Measurements from ENCODE around the gene FBXO31. TPM values are rescaled to one million over a fixed set of nuclear protein-coding genes. Genes with fewer than 3 reads are reported as not detected.

Gene FBXO31
- total and polyA plus RNA-seq, 12 donors = 19.2 to 106 (median 65.9) TPM

DNA sequence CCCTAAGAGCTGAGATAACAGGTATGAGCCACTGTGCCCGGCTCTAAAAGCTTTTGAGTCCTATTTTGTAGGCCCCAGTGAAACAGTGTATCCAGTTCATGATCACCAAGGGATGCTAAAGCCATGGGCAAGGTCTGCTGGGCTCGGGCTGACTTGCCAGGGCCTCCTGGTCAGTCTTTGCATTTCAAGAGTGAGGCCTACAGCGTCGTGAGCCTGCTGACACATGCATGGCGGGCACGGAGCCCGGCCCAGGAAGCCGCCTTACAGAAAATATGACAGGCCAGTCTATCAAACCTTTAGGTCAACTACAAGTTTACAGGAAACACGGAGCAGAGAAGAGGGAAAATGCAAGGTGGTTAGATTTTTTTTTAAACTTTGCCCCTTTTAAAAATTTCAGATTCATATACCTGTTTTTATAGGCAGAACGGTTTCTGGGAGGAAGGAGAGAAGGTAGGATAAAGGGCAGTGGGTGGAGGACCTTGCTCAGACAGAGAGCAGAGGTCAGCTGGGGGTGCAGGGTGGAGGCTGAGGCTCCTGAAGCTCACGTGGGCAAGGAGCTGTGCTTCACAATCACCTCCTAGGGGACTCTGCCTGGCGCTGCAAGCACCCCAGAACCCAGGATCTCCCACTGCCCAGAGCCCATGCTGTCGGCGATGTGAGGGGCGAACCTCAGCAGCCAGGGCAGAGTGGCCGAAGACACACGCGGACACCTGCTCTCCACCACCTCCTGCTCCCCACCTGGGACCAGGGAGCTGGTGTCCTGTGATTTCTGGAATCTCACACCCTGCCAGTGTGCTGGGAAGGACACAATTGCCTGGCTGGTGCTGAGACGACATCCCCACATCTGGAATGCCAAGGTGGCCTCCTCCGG, 87.7 kb downstream of the FBXO31 start:
- Histone ChIP-seq H3K27me3 (no peaks in the 10 kb centered on the region), H3K9me3 (replicated peaks in 1 of 3) (no peaks in the 10 kb centered on the region), H3K36me3 (replicated peaks in 1 of 2) (no peaks in the 10 kb centered on the region), H3K27ac (no peak overlapping the region), H3K4me1 (replicated peaks in 1 of 2) (no peaks in the 10 kb centered on the region), H3K4me3 (no peak overlapping the region)
- intact Hi-C loops (cut with DNase I) = no loop called here
- DNase-seq = no peak
- TF ChIP-seq, protein P1, sequence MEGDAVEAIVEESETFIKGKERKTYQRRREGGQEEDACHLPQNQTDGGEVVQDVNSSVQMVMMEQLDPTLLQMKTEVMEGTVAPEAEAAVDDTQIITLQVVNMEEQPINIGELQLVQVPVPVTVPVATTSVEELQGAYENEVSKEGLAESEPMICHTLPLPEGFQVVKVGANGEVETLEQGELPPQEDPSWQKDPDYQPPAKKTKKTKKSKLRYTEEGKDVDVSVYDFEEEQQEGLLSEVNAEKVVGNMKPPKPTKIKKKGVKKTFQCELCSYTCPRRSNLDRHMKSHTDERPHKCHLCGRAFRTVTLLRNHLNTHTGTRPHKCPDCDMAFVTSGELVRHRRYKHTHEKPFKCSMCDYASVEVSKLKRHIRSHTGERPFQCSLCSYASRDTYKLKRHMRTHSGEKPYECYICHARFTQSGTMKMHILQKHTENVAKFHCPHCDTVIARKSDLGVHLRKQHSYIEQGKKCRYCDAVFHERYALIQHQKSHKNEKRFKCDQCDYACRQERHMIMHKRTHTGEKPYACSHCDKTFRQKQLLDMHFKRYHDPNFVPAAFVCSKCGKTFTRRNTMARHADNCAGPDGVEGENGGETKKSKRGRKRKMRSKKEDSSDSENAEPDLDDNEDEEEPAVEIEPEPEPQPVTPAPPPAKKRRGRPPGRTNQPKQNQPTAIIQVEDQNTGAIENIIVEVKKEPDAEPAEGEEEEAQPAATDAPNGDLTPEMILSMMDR (IDR thresholded peaks at IDR 0.05) = no peak
- no peak for TF ChIP-seq POLR2A (IDR thresholded peaks at IDR 0.05)
- WGBS, 4 donors = 86 to 91% (median 87%) methylated on average over 16 to 20 of the region's 20 CpGs

GRCh38 chr16:87295259-87295658, 88.3 kb downstream of the FBXO31 start:
- no peak for DNase-seq
- intact Hi-C loops (cut with DNase I) = no loop called here
- Histone ChIP-seq H3K27me3 (no peaks in the 10 kb centered on the region), H3K27ac (no peak overlapping the region), H3K36me3 (replicated peaks in 1 of 2) (no peaks in the 10 kb centered on the region), H3K9me3 (replicated peaks in 1 of 3) (no peaks in the 10 kb centered on the region), H3K4me3 (no peak overlapping the region), H3K4me1 (replicated peaks in 1 of 2) (no peaks in the 10 kb centered on the region)
- TF ChIP-seq POLR2A (IDR thresholded peaks at IDR 0.05) = no peak
- TF ChIP-seq, protein P1 (IDR thresholded peaks at IDR 0.05) = no peak
- 72 to 94% (median 79%) methylated on average over 4 of the region's 4 CpGs for WGBS, 4 donors

- Histone ChIP-seq H3K27me3 (no peaks in the 10 kb centered on the region), H3K4me3 (no peak overlapping the region), H3K4me1 (replicated peaks in 1 of 2) (no peaks in the 10 kb centered on the region), H3K27ac (no peak overlapping the region), H3K36me3 (replicated peaks in 1 of 2) (no peaks in the 10 kb centered on the region), H3K9me3 (replicated peaks in 1 of 3) (no peaks in the 10 kb centered on the region)
- DNase-seq = no peak
- TF ChIP-seq, protein P1 (IDR thresholded peaks at IDR 0.05) = no peak
- no peak for TF ChIP-seq POLR2A (IDR thresholded peaks at IDR 0.05)
- WGBS, 4 donors = 89 to 98% (median 91%) methylated on average over 3 of the region's 3 CpGs
- intact Hi-C loops (cut with DNase I) = no loop called here
Measured at GRCh38 chr16:87293990-87294389, 89.6 kb downstream of the FBXO31 start.

DNA sequence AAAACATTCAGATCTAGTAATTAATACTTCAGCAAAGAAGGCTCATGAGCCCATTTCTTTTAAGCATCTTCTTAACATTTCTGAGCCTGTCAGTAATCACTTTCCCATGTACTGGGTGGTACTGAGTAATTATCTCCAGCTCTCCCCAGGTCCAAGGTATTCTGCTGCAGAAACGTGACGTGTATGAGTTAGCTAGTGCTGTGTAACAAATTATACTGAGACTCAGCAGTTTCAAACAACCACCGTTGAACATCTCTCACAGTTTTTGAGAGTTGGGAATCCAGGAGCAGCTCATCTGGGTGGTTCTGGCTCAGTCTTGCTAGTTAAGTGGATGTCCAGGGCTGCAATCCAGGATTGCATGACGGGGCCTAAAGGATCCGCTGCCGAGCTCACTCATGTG, 91.6 kb downstream of the FBXO31 start:
- Histone ChIP-seq H3K27me3 (no peaks in the 10 kb centered on the region), H3K9me3 (replicated peaks in 1 of 3) (no peaks in the 10 kb centered on the region), H3K4me3 (no peak overlapping the region), H3K36me3 (replicated peaks in 1 of 2) (no peaks in the 10 kb centered on the region), H3K27ac (no peak overlapping the region), H3K4me1 (replicated peaks in 1 of 2) (no peaks in the 10 kb centered on the region)
- no peak for DNase-seq
- WGBS, 4 donors = 77 to 99% (median 85%) methylated on average over 6 of the region's 6 CpGs
- intact Hi-C loops (cut with DNase I) = no loop called here
- no peak for TF ChIP-seq POLR2A (IDR thresholded peaks at IDR 0.05)
- TF ChIP-seq, protein P1 (IDR thresholded peaks at IDR 0.05) = no peak

Data from adrenal gland (tissue), 12 donors.